Erythroblast (primary cell): ENCODE data around the gene NRF1.

Experiments
- GATA1 ChIP-seq: IDR thresholded peaks from 2 replicates; pipeline ENCODE4 v1.6.1; 2011; ENCODE audit warnings: low read depth, mild to moderate bottlenecking, control low read depth, low read length, moderate library complexity
- POLR2A ChIP-seq: IDR thresholded peaks from 2 replicates; pipeline ENCODE4 v1.6.1; 2011; ENCODE audit warnings: mild to moderate bottlenecking, low read length

- TF ChIP-seq GATA1 (no peak), POLR2A (no peak)
These were observed 172.9 kb downstream of the NRF1 start for GRCh38 chr7:129784437-129784782.
